GM12875 (cell line): ENCODE measurements around the gene ATP6V0E1.

Experiments
- H3K4me3 ChIP-seq: one replicate; pipeline ENCODE4 v1.5.1; 2011; ENCODE audit warnings: low read depth, low read length, control low read depth
- TF ChIP-seq, protein P1 (sequence below): IDR thresholded peaks from 2 replicates; pipeline ENCODE4 v1.5.1; 2011; ENCODE audit warnings: low read depth, mild to moderate bottlenecking, control low read depth, inconsistent platforms, low read length, moderate library complexity, borderline replicate concordance; ENCODE audit not compliant: insufficient read depth

Gene ATP6V0E1

DNA sequence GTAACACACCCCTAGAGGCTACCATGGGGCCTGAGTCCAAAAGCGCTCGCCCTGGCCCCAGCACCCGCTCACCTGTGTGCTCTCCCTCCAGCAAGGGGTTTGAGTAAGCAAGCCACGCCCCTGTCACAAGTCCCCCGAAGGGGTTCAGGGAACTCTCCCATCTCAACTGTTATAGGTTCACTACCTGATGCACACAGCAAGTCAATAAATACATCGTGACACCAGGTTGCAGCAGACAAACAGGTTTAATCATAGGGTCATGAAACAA lies 64.2 kb downstream of the ATP6V0E1 start:
- TF ChIP-seq, protein P1, sequence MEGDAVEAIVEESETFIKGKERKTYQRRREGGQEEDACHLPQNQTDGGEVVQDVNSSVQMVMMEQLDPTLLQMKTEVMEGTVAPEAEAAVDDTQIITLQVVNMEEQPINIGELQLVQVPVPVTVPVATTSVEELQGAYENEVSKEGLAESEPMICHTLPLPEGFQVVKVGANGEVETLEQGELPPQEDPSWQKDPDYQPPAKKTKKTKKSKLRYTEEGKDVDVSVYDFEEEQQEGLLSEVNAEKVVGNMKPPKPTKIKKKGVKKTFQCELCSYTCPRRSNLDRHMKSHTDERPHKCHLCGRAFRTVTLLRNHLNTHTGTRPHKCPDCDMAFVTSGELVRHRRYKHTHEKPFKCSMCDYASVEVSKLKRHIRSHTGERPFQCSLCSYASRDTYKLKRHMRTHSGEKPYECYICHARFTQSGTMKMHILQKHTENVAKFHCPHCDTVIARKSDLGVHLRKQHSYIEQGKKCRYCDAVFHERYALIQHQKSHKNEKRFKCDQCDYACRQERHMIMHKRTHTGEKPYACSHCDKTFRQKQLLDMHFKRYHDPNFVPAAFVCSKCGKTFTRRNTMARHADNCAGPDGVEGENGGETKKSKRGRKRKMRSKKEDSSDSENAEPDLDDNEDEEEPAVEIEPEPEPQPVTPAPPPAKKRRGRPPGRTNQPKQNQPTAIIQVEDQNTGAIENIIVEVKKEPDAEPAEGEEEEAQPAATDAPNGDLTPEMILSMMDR, result no peak
- no peak overlapping the region for H3K4me3 ChIP-seq

DNA sequence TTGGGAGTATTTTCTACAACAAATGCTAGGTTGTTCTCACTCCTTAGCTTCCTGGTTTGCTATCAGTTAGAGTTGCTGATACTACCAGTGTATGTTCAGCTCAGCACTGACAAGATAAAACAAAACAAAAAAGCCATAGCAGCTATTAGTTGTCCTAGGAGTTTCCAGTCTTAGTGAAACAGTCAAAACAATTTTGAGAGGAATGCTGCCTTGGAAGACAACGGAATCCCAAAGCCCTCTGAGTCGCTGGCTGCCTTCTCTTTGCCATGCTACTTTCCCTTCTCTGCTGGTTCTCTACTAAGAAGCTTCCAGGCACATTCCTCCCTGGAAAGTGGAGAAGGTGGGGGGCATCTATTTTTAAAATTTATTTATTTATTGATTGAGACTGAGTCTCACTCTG lies 67.2 kb downstream of the ATP6V0E1 start:
- TF ChIP-seq, protein P1, result no peak

DNA sequence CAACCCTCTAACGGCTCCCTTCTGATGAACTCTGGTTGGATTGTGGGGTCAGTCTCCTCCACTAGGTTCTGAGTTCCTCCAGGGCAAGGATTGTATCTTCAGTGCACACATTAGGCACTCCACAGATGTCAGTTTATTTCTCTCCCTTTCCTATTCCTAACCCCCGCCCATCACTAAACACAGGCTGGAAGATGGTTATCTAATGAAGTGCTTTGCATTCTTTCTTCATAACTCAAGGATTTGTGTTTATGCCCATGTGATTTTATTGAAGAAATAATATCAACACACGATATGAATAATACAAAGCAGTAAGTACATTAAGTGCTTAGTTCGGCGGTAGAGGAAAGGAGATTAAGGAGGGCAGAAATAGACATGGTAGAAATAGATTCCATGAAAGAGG lies 68.2 kb downstream of the ATP6V0E1 start:
- TF ChIP-seq, protein P1, result no peak
- no peak overlapping the region for H3K4me3 ChIP-seq

More for the DNA sequence above, 67.2 kb downstream of the ATP6V0E1 start:
- H3K4me3 ChIP-seq, result no peak overlapping the region

DNA sequence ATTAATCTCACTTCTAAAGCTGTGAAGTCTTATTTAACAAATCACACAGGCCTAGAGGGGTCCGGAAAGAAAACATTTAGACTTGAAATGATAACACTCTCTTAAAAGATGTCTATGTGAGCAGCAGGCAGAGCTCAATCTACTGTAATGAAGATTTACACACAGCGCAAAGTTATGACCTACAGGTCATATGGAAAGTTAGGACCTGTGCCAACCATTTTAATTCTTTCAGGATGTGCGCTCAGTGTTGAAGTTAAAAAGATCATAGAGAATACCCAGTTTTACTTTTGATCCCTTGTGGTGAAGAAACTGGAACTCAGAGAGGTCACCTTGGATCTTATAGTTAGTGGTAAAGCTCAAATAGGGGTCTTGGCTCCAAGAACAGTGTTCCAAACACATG lies 69.5 kb downstream of the ATP6V0E1 start:
- TF ChIP-seq, protein P1, result no peak
- H3K4me3 ChIP-seq, result no peak overlapping the region

DNA sequence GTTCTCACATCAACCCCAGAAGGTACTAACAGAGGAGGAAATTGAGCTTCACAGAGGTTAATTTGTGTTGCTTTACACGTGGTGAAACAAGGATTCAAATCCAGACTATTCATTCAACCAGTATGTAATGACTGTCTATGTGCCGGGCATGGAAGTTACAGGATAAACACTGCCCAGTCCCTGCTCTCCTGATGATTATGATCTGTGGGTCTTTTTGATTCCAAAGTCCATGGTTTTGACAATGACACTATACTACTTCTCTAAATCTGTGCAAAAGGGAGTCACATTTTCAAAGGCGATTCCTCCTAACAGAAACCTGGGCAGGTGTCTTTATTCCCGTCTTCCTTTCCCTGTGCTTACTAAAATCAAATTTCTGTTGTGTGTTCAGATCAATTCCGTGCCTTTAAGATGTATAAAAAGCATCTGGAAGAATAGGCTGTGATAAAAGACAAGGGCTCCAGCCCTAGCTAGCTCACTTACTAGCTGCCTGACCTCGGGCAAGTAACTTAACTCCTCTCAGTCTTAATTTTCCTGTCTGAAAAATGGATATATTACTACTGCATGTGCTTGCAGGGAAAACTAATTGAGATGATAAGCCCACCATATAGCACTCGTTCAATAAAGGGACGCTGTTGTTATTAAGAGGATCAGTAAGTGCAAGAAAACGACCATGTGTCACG lies 71.6 kb downstream of the ATP6V0E1 start:
- peak overlapping the region; percentile 65 for H3K4me3 ChIP-seq
- TF ChIP-seq, protein P1, result no peak

DNA sequence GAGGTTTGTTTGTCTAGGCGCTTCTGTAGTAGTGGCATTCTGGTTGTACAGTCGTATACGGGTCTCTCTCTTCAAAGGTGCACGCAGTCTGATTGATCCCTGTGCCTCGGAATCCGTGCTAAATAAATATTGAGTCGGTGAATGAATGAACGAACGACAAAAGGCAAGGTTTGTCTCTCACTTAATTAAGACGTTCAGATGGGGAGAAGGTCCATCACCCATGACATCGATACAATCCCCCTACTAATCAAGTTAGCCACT lies 72.1 kb downstream of the ATP6V0E1 start:
- H3K4me3 ChIP-seq, result peak overlapping the region; percentile 65
- TF ChIP-seq, protein P1, result no peak

DNA sequence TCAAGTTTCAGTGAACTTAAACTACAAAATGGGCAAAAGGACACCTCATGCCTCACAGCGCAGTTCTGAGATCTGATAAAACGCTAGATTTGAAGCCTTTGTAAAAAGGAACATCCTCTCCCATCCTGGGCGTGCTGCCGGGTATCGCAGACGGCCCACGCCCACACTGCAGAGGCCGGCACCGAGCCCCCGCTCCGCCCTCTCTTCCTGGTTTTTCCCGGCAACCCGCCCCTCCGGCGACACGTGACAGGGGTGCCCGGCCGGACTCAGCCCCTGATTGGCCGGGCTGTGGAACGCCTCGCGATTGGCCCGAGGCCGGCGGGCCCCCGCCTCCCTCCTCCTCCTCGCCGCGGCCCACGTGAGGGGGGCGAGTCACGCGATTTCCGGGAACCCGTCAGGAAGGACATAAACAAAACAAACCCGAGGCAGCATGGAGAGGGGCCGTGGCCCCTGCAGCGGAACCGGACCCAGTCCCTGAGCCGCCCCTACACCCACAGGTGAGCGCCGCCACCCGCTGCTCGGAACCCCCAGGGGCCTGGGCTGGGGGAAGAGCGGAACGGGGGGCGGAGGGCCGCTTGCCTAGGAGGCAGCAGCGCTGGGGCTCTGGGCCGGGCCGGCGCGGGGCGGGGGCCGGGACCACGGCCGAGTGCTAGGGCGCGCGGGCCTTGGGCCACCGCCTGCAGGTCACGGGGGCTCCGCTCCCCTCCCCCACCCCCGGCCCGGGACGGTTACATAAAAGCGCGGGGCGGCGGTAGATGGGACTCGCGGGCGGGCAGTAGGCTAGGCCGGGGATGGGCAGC lies 72.6 kb downstream of the ATP6V0E1 start, which contains the start of gene CREBRF:
CREBRF (plus strand) TSS at position 370 of the 800 bp plus-strand sequence. CDS start 24,424 bp downstream, outside the sequence.
- H3K4me3 ChIP-seq, result peak within 1 kb of the TSS; percentile 65
- TF ChIP-seq, protein P1, result no peak
